ENCODE measurements around the gene MUC22.
"Not testable (repeated sequence)": the region's sequence is repeated elsewhere in the genome, so short reads cannot be mapped to it uniquely, and the experiment has no call there.

MUC22 gene

DNA sequence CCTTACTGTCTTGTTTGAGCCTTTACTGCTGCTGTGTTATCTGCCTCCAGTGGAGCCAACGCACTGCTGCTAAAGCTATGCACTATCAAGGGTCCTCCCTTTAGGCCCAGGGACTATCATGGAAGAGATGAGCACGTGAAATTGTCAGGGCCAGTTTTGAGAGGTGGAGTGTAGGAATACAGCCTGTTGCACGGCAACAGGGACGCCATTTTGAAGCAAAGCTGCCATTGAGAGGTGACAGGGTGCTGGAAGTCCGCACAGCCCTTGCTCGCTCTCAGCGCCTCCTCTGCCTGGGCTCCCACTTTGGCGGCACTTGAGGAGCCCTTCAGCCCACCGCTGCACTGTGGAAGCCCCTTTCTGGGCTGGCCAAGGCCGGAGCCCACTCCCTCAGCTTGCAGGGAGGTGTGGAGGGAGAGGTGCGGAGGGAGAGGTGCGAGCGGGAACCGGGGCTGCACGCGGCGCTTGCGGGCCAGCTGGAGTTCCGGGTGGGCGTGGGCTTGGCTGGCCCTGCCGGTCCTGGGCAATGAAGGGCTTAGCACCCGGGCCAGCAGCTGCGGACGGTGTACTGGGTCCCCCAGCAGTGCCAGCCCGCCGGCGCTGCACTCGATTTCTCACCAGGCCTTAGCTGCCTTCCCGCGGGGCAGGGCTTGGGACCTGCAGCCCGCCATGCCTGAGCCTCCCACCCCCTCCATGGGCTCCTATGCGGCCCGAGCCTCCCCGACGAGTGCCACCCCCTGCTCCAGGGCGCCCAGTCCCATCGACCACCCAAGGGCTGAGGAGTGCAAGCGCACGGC, 10.0 kb upstream of the MUC22 start:
- not testable (repeated sequence) for DNase-seq

DNA sequence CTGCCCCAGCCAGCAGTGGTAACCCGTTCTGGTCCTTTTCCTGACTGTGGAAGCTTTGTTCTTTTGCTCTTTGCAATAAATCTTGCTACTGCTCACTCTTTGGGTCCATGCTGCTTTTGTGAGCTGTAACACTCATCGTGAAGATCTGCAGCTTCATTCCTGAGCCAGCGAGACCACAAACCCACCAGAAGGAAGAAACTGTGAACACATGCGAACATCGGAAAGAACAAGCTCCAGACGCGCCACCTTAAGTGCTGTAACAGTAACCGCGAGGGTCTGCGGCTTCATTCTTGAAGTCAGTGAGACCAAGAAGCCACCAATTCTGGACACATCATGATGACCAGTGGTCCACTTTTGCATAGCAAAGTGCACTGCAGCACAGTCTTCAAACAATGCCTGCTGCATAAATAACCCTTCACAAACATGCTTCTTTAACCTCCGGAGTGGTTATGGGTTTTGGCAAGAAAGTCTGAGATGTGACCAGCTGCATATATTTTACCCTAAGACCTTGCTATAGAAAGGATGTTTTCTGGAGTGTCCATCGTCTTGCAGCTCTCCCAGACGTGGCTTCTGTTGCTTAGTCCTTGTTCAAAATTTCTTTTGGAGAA, 8.9 kb upstream of the MUC22 start:
- peak; percentile 8 for DNase-seq

DNA sequence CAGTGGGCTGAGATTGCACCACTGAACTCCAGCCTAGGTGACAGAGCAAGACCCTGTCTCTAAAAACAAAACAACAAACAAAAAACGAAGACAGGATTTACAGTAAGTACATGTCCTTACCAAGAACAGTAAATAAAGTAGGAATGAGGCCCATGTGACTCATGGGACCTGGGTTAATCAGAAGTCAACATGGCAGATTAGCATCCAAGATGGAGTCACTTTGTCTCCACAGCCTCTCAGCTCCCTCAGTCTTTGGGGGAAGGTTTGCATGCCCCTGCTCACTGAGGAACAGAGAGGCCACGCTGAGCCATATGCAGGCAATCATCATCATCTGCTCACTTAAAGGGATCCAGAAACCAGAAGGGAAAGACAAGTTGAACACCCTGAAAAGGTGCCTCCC, 7.8 kb upstream of the MUC22 start:
- no peak for DNase-seq

DNA sequence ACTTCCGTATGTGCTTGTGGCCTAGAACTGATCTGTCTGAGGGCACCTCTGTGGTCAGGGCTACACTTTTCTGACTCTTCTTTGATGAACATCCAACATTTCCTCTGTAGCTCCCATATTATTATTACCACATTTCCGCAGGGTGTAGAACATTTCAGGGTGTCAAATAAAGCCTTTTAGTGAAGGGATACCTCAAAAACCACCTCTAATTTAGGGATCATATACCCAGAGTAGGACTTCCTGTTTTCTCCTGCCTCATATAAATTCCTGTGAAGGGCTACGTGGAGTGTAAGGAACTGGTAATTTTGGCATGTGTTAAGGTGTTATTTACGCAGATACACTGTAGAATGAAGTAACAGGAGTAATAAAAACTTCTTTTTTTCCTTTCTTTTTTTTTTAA, 5.5 kb upstream of the MUC22 start:
- DNase-seq: no peak

DNA sequence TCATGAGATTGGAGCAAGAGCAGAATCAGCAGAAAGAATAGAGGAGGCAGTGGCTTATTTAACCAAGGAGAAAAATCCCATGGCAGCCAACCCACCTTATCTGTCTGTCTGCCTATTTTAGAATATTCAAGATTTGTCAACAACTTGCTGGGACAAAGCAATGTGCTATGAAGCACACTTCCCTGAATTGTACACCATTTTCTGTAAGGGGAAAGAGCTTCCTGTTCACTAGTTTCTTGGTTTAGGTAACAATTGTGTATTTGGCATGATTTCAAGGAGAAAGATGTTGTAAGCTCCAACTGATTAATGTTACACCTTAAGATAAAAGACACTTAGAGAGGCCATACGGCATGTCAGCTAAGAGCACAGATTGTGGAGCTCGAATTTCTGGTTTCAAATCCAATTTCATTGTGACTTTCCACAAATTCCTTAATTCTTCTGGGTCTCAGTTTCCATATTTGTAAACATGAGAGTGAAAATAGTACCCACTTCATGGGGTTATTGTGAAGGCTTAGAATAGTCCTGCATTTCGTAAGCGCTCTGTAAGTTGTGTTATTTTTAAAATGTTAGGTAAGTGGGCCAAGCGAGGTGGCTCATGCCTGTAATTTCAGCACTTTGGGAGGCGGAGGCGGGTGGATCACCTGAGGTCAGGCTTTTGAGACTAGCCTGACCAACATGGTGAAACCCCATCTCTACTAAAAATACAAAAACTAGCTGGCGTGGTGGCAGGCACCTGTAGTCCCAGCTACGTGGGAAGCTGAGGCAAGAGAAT, 4.8 kb upstream of the MUC22 start:
- no peak for DNase-seq

DNA sequence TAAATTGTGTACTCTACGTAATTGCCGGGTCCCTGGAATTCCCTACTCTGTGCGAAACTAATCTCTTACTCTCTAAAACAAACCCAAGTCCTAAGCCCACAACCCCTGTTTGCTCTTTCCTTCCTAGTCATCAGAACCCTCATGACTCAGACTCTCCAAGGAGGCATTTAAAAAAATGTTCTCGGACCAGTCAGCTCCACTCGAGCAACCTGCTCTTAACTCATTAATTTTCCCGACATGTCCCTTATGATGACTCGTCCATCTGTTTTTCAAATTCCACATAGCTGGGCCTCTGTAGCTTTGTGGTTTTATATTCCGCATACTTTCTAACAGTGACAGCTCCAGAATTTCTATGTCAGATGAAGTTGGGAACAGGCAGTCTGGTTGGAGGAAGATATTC, 2.6 kb upstream of the MUC22 start:
- no peak for DNase-seq

DNA sequence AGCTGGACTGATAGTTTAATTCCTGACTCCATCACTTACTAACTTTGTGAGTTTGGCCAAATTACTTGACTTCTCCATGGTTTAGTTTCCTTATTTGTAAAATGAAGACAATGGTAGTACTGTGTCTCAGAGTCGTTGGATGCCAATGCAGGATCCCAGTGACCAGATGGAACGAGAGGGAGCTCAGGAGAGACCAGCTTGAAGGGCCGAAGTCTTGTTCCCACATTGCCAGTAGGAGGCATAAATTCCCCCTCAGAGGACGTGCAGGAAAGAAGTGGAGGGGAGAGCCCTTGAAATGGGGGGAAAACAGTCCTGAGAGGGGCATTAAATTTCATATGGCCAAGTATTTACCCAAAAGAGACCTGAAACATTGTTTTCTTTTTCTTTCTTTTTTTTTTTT, 2.1 kb upstream of the MUC22 start:
- DNase-seq: no peak

DNA sequence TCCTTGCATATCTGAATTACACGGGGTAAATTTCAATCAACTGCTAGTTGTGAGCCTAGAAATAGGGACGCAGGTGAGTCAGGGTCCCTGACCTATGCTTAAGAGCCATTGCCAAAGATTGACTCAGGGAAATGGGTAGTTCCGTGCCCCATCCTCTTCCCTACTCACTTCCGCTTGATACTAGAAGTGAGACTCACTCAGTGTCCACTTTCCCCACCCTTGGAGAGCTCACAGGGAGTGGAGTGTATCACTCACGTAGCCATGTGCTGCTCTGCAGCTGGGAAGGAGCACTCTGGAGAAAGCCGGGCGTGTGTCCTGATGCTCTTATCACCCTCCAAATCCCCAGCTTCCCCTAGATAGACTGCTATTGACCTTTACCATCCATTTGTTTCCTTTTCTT, 543 bp upstream of the MUC22 start:
- DNase-seq: no peak

DNA sequence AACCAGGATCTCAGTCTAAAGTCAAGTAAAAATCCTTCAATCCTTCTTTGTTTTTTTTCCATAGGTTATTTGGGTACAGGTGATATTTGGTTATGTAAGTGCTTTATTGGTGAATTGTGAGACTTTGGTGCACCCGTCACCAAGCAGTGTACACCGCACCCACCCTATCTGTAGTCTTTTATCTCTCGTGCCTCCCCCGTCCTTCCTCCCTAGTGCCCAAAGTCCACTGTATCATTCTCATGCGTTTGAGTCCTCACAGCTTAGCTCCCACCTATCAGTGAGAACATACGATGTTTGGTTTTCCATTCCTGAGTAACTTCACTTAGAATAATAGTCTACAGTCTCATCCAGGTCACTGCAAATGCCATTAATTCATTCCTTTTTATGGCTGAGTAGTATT, 879 bp downstream of the MUC22 start:
- no peak for DNase-seq

DNA sequence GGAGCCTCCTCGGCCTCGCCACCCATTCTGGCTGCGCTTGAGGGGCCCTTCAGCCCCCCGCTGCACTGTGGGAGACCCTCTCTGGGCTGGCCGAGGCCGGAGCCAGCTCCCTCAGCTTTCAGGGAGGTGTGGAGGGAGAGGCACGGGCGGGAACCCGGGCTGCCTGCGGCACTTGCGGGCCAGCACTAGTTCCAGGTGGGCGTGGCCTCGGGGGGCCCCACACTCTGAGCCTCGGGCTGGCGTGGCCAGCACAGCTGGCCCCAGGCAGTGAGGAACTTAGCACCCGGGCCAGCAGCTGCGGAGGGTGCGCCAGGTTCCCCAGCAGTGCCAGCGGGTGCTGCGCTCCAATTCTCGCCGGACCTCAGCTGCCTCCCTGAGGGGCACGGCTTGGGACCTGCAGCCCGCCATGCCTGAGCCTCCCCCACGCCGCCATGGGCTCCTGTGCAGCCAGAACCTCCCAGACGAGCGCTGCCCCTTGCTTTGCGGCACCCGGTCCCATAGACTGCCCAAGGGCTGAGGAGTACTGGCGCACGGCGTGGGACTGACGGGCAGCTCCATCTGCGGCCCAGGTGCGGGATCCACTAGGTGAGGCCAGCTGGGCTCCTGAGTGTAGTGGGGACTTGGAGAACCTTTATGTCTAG, 6.5 kb downstream of the MUC22 start:
- no peak for DNase-seq

DNA sequence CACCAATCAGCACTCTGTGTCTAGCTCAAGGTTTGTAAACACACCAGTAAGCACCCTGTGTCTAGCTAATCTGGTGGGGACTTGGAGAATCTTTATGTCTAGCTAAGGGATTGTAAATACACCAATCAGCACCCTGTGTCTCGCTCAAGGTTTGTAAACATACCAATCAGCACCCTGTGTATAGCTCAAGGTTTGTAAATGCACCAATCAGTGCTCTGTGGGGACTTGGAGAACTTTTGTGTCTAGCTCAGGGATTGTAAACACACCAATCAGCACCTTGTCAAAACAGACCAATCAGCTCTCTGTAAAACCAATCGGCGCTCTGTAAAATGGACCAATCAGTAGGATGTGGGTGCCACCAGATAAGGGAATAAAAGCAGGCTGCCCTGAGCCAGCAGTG, 7.2 kb downstream of the MUC22 start:
- DNase-seq: not testable (repeated sequence)

DNA sequence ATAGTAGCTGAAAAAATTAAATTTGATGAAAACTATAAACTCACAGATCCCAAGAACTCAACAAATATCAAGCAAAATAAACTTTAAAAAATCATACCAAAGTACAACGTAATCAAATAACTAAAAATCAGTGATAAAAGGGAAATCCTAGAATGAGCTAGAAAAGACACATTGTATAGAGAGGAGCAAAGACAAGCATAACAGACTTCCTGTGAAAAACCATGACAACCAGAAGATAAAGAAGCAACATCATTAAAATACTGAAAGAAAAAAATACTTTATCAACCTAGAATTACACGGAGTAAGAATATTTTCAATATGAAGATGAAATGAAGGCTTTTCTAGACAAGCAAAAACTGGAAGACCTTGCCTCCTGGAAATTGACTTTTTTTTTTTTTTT, 9.8 kb downstream of the MUC22 start:
- no peak for DNase-seq

DNA sequence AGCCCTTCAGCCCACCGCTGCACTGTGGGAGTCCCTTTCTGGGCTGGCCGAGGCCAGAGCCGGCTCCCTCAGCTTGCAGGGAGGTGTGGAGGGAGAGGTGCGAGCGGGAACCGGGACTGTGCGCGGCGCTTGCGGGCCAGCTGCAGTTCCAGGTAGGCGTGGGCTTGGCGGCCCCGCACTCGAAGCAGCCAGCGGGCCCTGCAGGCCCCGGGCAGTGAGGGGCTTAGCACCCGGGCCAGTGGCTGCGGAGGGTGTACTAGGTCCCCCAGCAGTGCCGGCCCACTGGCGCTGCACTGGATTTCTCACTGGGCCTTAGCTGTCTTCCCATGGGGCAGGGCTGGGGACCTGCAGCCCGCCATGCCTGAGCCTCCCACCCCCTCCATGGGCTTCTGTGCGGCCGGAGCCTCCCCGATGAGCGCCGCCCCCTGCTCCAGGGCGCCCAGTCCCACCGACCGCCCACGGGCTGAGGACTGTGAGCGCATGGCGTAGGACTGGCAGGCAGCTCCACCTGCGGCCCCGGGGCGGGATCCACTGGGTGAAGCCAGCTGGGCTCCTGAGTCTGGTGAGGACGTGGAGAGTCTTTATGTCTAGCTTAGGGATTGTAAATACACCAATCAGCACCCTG, 10.5 kb downstream of the MUC22 start:
- DNase-seq: not testable (repeated sequence)

DNA sequence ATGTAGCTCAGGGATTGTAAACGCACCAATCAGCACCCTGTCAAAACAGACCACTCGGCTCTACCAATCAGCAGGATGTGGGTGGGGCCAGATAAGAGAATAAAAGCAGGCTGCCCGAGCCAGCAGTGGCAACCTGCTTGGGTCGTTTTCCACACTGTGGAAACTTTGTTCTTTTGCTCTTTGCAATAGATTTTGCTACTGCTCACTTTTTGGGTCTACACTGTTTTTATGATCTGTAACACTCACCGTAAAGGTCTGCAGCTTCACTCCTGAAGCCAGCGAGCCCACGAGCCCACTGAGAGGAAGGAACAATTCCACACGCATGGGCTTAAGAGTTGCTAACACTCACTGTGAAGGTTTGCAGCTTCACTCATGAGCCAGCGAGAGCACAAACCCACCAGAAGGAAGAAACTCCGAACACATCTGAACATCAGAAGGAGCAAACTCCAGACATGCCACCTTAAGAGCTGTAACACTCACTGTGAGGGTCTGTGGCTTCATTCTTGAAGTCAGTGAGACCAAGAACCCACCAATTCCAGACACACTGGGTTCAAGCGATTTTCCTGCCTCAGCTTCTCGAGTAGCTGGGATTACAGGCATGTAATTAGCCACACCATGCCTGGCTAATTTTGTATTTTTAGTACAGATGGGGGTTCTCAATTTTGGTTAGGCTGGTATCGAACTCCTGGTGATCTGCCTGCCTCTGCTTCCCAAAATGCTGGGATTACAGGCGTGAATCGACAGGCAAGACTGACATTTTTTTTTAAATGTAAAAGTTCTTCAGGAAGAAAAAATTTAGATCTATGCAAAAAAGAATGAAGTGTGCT, 11.6 kb downstream of the MUC22 start:
- not testable (repeated sequence) for DNase-seq

DNA sequence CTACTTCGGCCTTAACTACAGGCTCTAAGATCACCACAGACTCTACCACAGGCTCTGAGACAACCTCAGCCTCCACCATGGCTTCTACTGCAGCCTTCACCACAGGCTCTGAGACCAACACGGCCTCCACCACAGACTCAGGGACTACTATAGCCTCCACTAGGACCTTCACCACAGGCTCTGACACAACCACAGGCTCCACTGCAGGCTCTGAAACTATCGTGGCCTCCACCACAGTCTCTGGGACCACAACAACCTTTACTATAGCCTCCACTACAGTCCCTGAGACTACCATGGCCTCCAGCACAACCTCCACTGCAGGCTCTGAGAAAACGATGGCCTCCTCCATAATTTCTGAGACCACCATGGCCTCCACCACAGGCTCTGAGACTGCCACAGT, 15.3 kb downstream of the MUC22 start:
- no peak for DNase-seq

DNA sequence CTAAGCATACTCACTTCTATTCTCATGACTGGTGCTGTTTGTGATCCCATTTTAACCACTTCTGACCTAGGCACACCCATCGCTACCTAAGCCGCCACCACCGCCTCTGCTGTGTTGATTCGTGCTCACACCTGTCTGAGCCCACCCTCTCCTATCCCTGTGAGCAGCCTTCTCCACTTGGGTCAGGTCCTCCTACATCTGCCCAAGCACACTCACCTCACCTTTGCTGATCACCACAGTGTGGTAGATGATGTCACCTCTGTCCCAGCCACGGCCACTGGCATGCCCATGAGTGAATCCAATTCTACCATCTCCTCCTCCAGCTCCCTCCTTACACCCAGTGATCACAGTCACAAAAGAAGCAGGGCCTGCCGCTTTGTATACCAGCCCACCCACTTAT, 20.8 kb downstream of the MUC22 start:
- DNase-seq: no peak

DNA sequence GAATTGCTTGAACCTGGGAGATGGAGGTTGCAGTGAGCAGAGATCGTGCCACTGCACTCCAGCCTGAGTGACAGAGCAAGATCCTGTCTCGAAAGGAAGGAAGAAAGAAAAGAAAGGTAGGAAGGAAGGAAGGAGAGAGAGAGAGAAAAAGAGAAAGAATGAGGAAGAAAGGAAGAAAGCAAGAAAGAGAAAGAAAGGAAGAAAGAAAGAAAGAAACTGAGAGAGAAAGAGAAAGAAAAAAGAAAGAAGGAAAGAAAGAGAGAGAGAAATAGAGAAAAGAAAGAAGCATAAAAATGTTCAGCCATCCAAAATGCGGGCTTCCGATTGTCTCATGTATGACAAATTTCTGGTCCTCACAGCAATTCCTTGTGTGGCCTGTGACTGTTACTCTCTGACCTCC, 22.8 kb downstream of the MUC22 start:
- DNase-seq: no peak

DNA sequence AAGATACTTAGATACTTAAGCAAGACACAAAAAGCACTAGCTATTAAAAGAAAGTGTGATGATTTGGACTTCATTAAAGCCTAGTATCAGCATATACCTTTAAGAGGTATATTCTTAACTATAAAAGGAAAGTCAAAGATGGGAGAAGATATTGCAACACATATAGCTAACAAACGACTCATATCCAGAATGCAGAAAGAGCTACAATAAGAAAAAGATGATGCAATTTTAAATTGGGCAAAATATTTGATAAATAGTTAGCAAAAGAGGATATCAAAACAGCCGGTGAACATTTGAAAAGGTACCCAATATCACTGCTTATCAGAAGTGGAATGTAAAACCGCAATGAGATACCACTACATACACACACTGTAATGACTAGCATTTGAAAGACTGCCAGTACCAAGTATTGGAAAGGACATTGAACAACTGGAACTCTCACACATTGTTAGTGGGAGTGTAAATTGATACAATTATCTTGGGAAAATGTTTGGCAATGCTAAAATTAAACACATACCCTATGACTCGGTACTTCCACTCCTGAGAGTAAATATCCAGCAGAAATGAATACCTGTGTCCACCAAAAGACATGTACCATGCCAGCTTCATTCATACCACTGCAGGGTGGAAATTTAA, 25.7 kb downstream of the MUC22 start:
- DNase-seq: no peak

DNA sequence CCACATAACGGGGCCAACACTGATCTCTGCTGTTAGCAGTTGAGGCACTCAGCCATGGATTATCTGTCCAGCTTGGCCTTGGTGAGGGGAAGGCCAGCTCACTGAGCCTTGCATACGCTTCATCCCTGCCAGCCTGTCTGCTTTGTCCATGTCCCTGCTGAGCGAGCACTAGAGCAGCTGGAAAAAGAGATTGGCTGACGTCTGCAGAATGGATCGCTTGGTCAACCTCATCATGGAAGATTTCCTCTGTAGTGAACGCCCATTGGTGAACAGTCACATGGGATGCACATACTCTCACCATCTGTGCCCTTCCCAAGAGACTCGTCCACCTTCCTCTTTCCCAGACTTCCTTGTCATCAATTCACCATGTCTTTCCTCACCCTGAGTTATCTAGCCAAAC, 26.9 kb downstream of the MUC22 start:
- DNase-seq: no peak

DNA sequence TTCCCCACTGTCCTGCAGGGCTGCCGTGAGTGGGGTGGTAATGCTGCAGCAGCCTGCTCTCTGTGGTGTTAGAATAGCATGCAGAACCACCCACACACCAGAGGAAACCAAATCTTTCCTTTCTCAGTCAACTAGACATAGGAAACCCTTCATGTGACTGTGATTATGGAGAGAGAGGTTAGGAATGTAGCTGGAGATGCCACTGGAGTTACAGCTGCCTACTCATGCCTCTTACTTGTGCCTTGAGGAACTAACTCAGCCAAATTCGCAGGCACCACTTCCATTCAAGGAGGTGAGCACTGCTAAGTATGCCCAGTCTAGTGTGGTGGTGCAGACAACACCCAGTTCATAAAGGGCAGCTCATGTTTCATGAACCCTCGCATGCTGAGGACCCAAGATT, 27.4 kb downstream of the MUC22 start:
- DNase-seq: no peak

DNA sequence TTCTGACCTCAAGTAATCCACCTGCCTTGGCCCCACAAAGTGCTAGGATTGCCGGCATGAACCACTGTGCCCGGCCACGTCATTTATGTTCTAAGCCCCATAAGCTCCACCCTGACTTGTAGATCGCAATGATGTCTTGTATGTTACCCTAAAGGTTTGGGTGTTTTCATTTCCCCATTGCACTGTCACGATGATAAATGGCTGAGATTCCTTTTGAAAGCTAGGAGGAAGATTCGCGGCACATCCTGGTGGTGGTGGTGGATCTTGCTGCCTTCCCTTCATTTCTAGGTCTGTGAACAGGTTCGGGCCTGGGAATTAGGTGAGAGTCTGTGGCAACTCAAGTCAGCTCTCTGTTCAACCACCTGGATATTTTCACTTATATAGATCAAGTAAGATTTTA, 28.3 kb downstream of the MUC22 start:
- no peak for DNase-seq

DNA sequence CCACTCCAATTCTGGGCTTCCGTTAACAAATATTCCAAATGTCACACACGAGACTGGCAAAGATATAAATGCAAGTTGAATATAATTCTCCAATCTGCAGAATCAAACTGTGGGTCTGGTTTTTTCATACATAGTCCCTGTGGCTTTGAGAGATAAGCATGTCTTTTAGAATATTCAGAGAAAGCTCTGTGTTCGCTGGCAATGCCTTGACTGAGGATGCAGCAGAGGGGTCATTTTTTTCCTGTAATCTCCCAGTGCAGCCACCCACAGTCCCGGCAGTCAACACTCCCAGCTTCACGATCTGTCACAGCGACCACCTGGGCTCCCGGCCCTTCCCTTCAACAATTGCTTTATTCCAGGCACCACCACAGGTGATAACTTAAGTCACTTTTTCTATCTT, 30.5 kb downstream of the MUC22 start:
- peak; percentile 67 for DNase-seq

Measured in hematopoietic multipotent progenitor cell treated with erythropoietin and hydrocortisone succinate and interleukin-3 and kit ligand, for 4 days (in vitro differentiated cells).